GM19467 (cell line): ENCODE data around the gene MATN1.

ENCODE experiments used
- ATAC-seq: cut with Tn5 transposase; IDR thresholded peaks from one replicate; pipeline ENCODE4 v1.9.1; 2021; ENCODE audit warnings: mild to moderate bottlenecking, moderate library complexity; ENCODE audit not compliant: unreplicated experiment

MATN1 gene

DNA sequence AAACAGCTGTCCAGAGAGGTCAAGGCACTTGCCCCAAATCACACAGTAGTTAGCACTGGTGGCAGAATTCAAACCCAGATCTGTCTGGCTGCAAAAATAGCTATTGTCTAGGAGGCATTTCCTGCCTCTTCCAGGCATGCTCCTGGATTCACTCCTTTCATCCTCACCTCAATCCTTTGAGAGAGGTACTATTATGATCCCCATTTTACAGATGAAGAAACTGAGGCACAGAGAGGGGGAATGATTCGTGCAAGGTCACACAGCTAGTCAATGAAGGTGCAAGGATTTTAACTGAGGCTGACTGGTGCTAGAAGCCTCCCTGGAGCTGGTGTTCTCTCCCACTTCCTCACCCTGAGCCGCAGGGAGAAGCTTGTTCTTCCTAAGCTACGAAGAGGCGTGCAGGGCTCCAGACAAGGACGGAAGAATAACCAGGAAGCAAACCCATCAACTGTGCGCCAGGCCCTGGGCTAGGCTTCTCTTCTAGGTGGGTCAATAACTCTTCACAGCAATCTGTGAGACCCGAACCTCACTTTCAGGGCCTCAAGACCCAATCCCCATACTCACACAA is 34.8 kb upstream of the MATN1 start:
- ATAC-seq = no peak

DNA sequence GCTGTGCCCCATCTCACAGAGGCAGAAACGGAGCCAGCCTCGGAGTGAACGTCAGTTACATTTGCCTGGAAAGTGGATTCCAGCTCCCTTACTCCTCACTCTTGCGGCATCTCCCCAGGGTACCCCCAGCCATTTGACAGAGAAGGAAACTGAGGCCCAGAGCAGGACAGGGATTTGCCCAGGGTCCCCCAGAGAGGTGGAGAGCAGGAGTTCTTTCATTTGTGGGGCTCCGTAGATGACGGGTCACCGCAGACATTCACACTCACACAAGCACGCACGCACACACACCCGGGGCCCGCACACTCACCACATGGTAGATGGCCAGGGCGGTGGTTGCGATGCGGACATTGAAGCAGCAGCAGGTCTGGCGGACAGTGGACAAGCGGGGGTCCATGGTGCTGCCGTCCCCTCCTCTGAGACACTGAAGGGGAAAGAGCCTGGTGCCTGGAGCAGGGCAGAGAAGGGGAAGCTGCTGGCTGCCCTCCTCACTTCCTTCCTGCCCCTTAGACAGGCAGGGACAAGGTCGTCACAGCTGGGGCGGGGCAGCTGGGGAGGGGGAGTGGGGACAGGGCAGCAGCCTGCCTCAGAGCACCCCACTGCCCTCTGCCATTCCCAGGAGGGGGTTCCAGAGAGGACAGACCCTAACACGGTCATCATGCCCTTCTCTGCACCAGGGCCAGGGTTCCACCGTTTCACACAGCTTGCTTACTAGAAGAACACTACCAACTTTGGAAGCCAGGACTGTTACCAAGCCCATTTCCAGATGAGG is 34.2 kb upstream of the MATN1 start, which contains the start of gene LAPTM5:
Gene LAPTM5, minus strand, starts transcription at position 423 of the 769 bp plus-strand sequence. Its CDS starts 29 bp downstream, at position 394.
- no peak for ATAC-seq

DNA sequence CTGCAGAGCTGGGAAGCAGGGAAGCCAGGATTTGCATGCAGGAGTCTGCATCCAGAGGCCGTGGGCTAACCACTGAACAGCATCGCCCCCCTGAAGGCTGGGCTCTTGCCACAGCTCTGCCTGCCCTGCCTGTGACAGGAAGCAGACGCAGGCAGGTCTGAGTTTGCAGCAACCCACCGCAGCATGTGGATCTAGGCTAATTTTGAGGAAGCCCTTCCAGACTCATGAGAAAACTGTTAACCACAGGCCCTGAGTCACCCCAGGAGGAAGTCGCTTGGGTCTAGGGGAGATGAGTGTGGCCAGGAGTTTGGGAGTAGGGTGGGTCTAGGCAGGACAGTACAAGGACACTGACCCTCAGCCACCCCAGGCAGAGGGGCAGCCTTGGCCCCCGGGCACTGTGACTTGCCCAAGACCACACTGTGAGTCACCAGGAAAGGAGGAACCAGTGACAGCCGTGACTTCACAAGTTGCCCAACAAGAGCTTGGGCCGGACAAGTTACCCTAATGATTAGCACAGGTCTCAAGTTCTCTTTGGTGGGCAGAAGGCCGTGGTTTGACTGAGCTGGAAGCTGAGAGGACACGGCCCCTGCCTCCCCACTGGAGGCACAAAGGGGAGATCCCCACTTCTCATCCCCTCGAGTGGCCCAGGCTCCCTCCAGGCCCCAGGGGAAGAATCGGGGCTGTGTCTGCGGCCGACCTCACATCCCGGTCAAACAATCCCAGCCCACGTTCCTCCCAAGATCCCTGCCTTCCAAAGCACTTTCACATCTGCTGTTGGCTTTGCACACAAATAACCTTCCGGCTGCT is 33.4 kb upstream of the MATN1 start:
- no peak for ATAC-seq

- ATAC-seq = no peak
Observed at GRCh38 chr1:30756206-30756544, 32.8 kb upstream of the MATN1 start.

DNA sequence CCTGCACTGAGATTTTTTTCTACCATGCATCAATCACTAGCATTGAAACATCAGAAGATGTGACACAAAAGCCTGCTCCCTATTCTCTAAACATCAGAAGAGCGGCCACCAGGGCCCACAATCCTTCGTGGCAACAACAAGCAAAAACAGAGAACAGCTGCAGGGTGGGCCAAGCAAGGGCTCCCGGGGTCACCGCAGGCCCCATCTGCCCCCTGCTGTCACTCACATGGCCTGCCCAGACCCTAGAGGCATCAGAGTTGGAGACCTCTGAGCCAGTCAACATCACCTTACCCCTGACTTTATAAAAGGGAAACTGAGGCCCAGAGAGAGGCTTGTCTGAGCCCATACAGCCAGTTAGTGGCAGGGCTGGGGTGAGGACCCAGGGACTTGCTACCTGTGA is 32.4 kb upstream of the MATN1 start:
- no peak for ATAC-seq

GRCh38 chr1:30755334-30755733 is 31.9 kb upstream of the MATN1 start:
- no peak for ATAC-seq

- peak; percentile 43 for ATAC-seq
Observed at GRCh38 chr1:30754684-30755171, 31.3 kb upstream of the MATN1 start.

DNA sequence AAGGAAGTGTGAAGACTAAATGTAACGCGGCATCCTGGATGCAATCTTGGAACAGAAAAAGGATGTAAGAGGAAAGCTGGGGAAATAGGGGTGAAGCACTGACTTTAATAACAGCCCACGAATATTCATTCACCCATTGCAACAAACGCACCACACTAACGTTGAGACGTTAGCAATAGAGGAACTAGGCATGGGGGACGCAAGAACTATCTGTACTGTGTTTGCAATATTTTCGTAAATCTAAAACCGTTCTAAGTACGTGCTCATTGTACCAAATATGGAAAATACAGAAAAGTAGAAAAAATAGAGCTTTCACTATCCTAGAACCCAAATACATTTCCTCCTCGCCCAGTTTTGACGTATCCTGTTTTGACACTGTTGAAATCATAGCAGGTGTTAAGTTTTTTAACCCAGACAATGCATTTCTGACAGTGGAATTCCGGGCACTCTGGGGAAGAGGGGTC is 30.3 kb upstream of the MATN1 start:
- ATAC-seq = no peak

DNA sequence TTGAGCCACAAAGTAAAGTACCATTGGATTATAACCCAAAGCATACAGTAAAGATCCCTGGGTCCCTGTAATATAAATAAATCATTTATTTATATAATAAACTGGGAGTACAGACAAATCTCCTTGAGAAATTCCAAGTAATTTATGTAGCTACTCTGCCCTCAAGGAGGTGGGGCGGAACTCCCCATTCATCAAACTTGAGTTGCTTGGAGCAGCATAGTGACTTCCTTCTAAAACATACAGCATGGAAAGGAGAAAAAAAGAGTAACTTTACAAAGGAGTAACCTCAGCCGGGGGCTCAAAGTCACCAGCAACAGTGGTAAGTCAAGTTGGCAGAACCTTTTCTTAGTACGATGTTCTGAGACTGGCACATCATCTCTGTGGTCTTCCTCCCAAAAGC is 29.7 kb upstream of the MATN1 start:
- no peak for ATAC-seq

- ATAC-seq = no peak
Observed at GRCh38 chr1:30752651-30752908, 29.2 kb upstream of the MATN1 start.

DNA sequence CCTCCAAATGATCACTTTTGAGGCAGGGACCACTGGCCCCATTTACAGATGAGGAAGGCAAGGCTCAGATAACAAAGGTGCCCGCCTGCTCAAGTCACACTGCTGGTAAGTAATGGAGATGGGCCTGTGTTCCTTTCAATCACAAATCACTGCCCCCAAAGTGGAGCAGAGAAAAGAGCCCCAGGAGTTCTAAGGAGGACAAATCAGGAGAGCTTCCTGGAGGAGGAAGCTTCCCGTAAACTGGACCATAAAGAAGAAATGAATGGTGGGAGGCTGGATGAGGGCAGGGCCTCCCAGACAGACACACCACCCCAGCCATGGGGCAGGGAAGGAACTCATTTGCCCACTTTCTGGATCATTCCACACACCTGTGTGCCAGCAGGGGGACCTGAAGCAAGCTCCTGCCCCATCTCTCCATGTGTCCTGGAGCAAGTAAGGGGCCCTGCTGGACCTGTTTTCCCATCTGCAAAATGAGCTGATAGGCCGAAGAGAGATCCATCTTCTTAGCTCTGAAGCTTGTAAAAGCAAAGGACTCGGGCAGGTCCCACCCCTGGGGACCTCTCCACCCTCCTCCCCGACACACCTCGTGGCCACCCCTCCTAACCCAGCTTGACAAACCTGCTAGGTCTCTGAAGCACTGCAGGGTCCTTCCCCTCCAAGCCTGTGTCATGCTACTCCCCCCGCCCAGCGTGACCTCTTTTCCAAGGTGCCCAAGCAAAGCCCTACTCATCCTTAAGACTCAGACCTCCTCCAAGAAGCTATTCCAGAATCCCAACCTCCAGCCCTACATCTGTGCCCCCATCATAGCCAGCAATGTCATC is 28.7 kb upstream of the MATN1 start:
- no peak for ATAC-seq

GRCh38 chr1:30750731-30751291 is 27.4 kb upstream of the MATN1 start:
- ATAC-seq = no peak

DNA sequence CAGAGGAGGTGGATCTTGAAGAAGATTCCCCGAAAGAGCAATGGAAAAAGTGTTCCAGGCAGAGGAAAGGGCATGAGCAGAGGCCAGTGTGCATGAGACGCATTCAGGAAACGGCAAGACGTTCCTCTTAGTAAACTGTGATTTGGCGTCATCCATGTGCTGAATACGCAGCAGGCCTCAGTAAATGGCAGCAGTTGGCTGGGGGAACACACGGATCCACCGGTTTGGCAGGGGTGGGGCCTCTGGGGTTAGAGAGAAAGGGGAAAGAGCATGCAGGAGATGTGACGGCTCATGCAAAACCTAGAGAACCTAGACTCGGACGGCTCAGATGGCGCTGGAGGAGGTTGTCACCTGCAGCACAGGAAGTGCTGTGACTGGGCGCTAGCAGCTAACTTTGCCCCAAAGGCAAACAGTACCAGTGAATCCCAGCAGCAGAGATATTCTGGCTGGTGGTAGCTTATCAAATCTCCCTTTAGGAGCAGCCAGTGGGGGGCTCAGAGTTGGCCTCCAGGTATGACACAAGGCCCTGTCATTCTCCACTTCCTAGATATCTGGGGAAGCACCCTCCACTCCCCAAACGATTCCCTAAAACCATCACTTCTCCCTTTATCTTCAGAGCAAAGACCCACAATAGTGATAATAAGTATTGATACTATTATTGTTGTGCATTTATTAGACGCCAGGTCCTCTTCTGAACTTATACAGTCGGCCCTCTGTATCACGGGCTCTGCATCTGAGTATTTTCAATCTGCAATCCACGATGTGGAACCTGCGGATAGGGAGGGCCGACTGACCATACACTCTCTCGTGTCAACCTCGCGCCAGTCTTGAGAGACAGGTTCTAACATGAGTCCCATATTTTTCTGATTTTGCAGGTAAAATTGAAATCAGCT is 26.6 kb upstream of the MATN1 start:
- ATAC-seq = no peak

- no peak for ATAC-seq
Observed at GRCh38 chr1:30748699-30749401, 25.5 kb upstream of the MATN1 start.

DNA sequence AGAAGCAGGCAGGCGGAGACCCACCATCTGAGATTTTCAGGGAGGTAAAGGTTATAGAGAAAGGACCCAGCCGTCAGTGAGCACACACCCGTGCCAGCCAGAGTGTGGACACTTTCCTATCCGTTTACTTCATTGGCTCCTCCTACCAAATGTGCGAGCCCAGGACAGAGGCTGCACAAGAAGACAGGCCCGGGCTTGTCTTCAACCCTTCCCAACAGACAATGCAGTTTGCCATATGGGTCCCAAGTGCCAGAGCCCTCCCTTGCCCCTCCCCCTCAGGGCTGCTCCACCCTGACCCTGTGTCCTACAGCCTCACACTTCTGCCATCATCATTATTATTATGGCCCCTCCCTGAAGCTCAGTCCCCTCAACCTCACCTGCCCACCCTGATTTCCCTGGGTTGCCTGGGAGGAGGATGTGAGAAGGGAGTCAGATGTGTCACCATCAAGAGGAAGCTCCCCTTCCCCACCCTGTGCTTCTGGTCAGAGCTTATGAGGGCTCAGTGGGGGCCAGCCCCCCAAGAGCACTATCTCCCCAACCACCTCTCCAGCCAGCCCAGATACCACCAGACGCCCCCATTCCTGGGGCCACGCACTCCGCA is 24.8 kb upstream of the MATN1 start:
- ATAC-seq = no peak

DNA sequence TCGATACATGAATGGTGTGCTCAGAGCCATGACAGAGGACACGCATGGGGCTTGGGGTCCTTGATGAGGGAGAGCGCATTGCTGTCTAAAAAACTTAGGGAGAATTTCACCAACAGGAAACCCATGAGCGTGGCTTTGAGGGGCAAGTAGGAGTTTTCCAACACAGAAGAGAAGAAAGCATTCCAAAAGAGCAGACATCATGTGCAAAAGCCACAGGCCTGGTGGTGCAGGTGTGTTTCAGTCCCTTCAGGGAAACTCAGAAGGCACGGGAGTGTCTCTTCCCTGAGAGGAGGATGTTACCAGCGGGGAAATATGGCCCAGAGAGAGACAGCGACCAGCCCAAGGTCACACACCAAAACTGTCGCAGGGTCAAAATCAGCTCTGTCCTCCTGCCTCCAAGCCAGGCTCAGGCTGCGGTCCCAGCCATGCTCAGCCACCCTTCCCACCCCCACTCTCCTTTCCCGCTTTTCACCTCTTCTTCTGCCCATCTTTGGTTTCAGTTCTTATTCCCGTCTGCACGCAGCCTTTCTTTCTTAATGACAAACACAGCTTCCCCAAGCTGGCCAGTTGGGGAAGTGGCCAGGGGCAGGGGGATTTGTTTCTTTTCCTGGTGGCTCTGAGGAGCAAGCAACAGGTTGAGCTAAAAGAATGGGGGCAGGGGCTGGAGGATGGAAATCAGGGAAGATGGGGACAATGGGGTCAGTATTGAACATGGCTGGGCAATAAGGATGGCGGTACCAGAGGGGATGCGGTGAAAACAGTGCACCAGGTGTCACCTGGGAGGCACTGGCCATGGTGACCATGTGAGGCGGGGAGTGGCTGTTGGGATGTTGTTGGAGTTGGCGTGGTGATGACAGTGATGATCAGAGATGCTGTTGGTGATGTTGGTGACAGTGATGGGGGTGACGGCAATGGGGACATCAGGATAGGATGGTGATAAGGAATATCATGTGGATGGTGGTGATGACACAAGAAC is 23.9 kb upstream of the MATN1 start:
- no peak for ATAC-seq

GRCh38 chr1:30746212-30747032 is 23.0 kb upstream of the MATN1 start:
- ATAC-seq = no peak
